ENCODE data around the gene AFMID. TPM values are rescaled to one million over a fixed set of nuclear protein-coding genes. Genes with fewer than 3 reads are reported as not detected.

The AFMID gene
- total and polyA plus RNA-seq, 2 of the 8 experiments (the other 6 are each of a cell fraction or from before 2014, with no cell fraction given): 49.0 to 53.0 TPM

DNA sequence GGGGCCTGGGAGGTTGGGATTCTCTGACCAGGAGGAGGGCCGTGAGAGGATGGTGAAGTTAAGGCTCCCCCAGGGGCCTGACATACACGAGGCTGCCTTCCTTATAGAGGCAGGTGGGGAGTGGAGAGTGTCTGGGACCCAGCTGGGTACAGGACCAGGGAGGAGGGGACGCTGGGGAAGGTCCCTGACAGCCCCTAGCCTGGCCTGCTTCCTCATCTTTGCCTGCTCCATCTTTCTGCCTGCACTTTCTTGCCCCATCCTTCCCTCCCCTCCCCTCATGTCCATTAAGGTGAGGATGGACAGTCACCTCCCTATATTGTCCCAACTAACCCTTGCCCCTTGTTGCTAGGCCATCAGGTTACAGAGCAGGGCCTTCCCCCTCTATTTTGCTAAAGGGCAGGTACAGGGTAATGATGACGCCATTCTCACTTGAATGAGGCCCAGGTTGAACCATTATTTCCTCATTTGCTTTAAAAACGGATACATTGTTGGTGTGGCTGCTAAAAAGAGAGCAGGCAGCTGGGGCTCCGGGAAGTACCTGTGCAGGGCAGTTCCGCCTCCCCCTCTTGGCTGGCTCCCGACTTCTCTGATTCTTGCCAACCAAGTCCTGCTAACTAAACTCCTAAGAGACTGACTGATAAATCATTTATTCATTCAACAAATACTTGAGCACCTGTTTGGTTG is 39.7 kb upstream of the AFMID start:
- H4K5ac ChIP-seq (ENCODE audit: insufficient read length, low read depth, low read length): no peak overlapping the region
- 85% methylated on average over 8 of the region's 8 CpGs; no CpG with 5 or more reads in 1 of the 2 experiments for WGBS, 2 experiments (ENCODE audit: extremely low coverage in 1 of 2, insufficient coverage in 1 of 2, insufficient read length in 1 of 2, insufficient replicate concordance in 2 of 2, low coverage in 1 of 2, low lambda C conversion rate in 2 of 2, missing lambda C conversion rate in 1 of 2)
- no peak overlapping the region for H2AK5ac ChIP-seq (ENCODE audit: low read depth, low read length)
- no peak overlapping the region for H2BK5ac ChIP-seq (ENCODE audit: low read depth, low read length)
- H4K91ac ChIP-seq (replicated peaks; ENCODE audit: insufficient read length, low read length): no peak overlapping the region
- no peak overlapping the region for H3K27ac ChIP-seq (ENCODE audit: low read depth, low read length)
- H3K14ac ChIP-seq (ENCODE audit: insufficient read length): no peak overlapping the region
- no peaks in the 10 kb centered on the region for H3K36me3 ChIP-seq (ENCODE audit: control insufficient read depth in 2 of 4, insufficient read depth in 4 of 4, low read length in 3 of 4)
- H3K4ac ChIP-seq (replicated peaks; ENCODE audit: insufficient read length, low read depth, low read length): no peak overlapping the region
- no peak overlapping the region for H2BK12ac ChIP-seq (ENCODE audit: low read depth, low read length)
- H3K79me2 ChIP-seq (ENCODE audit: control insufficient read depth in 1 of 2, insufficient read depth in 2 of 2, low read length in 2 of 2): no peaks in the 10 kb centered on the region
- no peak for DNase-seq (ENCODE audit: low read depth in 1 of 2, low spot score in 2 of 2)
- no peaks in the 10 kb centered on the region for H3K79me1 ChIP-seq (ENCODE audit: low read depth, low read length)
- H3K4me1 ChIP-seq (replicated peaks in 1 of 4; ENCODE audit: control insufficient read depth in 3 of 4, insufficient read depth in 4 of 4, low read length in 3 of 4): no peaks in the 10 kb centered on the region; a peak in 2 of 7 replicates
- no peak overlapping the region for H3K9ac ChIP-seq (replicated peaks in 1 of 4; ENCODE audit: extremely low read depth in 1 of 4, low read depth in 3 of 4, low read length in 3 of 4)
- no peaks in the 10 kb centered on the region for H3K23me2 ChIP-seq (ENCODE audit: low read depth, low read length)
- H2BK20ac ChIP-seq (ENCODE audit: low read length): no peak overlapping the region
- H2BK120ac ChIP-seq (replicated peaks; ENCODE audit: low read depth, low read length): no peak overlapping the region
- TF ChIP-seq CEBPB (IDR thresholded peaks at IDR 0.05; ENCODE audit: low read depth, low read length): no peak
- TF ChIP-seq SIRT6 (IDR thresholded peaks at IDR 0.05; ENCODE audit: low read length): no peak
- TF ChIP-seq BCL11A (IDR thresholded peaks at IDR 0.05; ENCODE audit: low read depth in 2 of 2, low read length in 2 of 2): no peak
- no peak for TF ChIP-seq BRCA1 (IDR thresholded peaks at IDR 0.05; ENCODE audit: low read depth, low read length)
- no peak for TF ChIP-seq GTF2F1 (IDR thresholded peaks at IDR 0.05; ENCODE audit: borderline replicate concordance, low read depth, low read length)
- TF ChIP-seq, protein P1, sequence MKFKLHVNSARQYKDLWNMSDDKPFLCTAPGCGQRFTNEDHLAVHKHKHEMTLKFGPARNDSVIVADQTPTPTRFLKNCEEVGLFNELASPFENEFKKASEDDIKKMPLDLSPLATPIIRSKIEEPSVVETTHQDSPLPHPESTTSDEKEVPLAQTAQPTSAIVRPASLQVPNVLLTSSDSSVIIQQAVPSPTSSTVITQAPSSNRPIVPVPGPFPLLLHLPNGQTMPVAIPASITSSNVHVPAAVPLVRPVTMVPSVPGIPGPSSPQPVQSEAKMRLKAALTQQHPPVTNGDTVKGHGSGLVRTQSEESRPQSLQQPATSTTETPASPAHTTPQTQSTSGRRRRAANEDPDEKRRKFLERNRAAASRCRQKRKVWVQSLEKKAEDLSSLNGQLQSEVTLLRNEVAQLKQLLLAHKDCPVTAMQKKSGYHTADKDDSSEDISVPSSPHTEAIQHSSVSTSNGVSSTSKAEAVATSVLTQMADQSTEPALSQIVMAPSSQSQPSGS (IDR thresholded peaks at IDR 0.05; ENCODE audit: low read length): no peak
- TF ChIP-seq CHD1 (IDR thresholded peaks at IDR 0.05; ENCODE audit: low read depth, low read length): no peak
- H3K4me2 ChIP-seq (ENCODE audit: insufficient read depth in 1 of 2, low read depth in 2 of 2, low read length in 2 of 2): no peak overlapping the region
- H3K27me3 ChIP-seq (replicated peaks in 1 of 4; ENCODE audit: control insufficient read depth in 3 of 4, extremely low read depth in 1 of 4, insufficient read depth in 3 of 4, low read length in 3 of 4): no peaks in the 10 kb centered on the region
- H3K4me3 ChIP-seq (ENCODE audit: extremely low read depth in 1 of 4, insufficient read depth in 2 of 4, low read depth in 3 of 4, low read length in 4 of 4): no peak overlapping the region
- no peak for FAIRE-seq
- H3K18ac ChIP-seq (ENCODE audit: extremely low read depth, low read length): no peak overlapping the region
- H4K8ac ChIP-seq (ENCODE audit: extremely low read depth, insufficient read depth, low read length): no peak overlapping the region
- no peak overlapping the region for H2AFZ ChIP-seq (ENCODE audit: low read length)
- ChIA-PET CTCF (ENCODE audit: partially characterized antibody) (interaction anchor here (1.0 to 1.5 kb wide), 4 partner anchors 10 to 40 kb away, joined by 3 to 5 read pairs (median 4); partner anchors contain the start of gene AFMID), POLR2A (ENCODE audit: partially characterized antibody) (interaction anchor here (1.2 to 2.2 kb wide), 2 partner anchors 22 to 28 kb away, joined by 3 to 8 read pairs; no protein-coding TSS in a partner anchor)
- no peak overlapping the region for H3K23ac ChIP-seq (ENCODE audit: insufficient read length)
- no peaks in the 10 kb centered on the region for H4K20me1 ChIP-seq (replicated peaks in 1 of 2; ENCODE audit: control insufficient read depth in 1 of 2, insufficient read depth in 2 of 2, low read length in 2 of 2)
- H3K9me3 ChIP-seq (ENCODE audit: insufficient read depth in 2 of 2, low read depth in 1 of 2, low read length in 1 of 2): no peaks in the 10 kb centered on the region
- no peak overlapping the region; the same call in 1 of the 2 replicates for H2BK15ac ChIP-seq (ENCODE audit: low read length)
- H3K56ac ChIP-seq (replicated peaks; ENCODE audit: insufficient read length, low read depth, low read length): no peak overlapping the region

Data from H1 (cell line).